Bone marrow (tissue), 2 donors: ENCODE measurements around the gene TC2N.
"Not testable (repeated sequence)": the region's sequence is repeated elsewhere in the genome, so short reads cannot be mapped to it uniquely, and the experiment has no call there.

Experiments
- DNase-seq, 2 donors: peaks; one replicate each; lab custom pipeline; 2025; lab: John Stamatoyannopoulos, UW

Gene TC2N

DNA sequence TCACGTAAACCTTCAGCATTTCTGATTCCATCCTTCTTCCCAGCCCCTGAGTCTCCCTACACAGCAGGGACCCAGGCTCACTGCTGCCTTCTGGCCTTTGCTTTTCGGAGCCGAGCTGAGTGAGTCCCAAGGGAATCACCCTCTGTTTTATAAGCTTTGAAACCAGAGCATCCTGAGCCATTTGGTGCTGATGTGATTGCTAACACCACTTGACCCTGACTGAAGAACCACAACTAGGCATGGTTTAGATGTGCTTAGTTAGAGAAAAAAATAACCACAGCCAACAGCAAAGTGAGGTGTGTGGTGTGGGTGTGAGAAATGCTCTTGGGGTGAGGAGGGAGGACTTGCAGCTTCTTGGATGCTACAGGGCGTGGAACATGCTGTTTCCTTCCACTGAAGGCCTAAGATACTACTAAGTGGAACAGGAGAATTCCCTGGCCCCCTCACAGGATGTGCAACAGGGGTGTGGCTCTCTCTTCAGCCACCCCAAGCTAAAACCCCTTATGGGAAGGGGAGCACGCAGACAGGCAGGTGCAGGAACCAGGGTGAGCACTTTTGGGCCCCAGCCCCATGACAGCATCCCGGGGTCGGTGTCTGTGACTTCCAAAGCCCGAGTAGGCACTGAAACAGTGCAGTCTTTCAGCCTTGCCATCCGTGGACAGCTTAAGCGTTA lies at the start of gene TC2N:
TC2N (minus strand) TSS at position 221 of the 673 bp plus-strand sequence. CDS start 53,767 bp downstream, outside the sequence.
- DNase-seq: no peak

GRCh38 chr14:91912035-91912434 lies 44.7 kb upstream of the TC2N start:
- no peak for DNase-seq

DNA sequence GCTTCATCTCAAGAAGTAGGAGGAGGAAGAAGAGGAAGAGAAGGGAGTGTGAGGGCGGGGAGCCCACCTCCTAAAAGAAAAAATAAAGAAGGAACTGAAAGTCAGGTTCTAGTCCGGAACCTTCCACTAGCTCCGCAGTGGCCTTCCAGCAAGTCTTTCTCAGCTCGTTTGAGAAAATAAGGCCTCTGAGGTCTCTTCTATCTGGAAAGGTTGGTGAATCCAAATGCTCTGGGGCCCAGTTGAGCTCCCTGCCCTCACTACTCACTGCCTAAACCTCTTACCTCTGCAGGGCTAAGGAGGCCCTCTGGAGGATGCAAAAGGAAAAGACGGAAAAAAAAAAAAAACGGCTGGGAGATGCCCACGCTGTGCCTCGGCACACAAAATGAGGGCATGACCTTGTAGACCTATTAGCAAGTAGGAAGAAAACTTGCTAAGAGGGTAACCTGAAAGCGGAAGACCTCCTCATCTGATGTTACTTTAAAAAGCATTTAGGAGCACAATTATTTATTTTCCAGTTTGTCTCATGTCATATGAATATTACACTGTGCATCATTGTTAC lies 44.2 kb upstream of the TC2N start:
- DNase-seq: peak in 1 of 2 donors; percentile 8

DNA sequence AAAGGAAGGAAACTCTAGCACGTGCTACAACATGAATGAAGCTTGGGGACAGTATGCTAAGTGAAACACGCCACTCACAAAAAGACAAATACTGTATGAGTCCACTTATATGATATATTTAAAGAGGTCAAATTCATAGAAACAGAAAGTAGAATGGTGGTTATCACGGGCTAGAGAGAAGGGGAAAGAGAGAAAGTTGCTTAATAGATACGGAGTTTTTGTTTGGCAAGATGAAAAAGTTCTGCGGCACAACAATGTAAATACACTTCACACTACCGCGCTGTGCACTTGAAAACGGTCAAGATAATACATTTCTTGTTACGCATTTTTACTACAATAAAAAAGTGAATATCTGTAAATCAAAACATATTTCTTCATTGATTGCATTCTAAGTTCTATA lies 42.9 kb upstream of the TC2N start:
- DNase-seq: no peak

DNA sequence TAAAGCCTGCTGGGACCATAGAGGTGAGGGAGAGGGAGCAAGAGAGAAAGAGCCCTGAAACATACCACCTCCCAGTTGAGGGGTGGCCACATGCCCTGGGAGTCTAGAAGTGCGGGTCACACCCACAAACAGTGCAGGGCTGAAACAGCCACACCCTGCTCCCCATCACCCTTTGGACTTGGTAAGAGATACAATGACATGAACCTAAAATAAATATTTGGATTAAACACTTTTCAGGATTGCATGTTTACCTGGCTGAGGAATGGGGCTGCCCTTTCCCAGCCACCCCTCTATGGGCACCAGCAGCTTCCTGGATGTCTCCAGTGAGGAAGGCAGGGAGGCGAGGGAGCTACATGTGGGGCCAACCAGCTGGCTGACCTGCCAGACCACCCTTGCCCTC lies 39.0 kb upstream of the TC2N start:
- DNase-seq: no peak

GRCh38 chr14:91904956-91905645 lies 37.8 kb upstream of the TC2N start:
- no peak for DNase-seq

GRCh38 chr14:91904483-91904882 lies 37.1 kb upstream of the TC2N start:
- DNase-seq: no peak

DNA sequence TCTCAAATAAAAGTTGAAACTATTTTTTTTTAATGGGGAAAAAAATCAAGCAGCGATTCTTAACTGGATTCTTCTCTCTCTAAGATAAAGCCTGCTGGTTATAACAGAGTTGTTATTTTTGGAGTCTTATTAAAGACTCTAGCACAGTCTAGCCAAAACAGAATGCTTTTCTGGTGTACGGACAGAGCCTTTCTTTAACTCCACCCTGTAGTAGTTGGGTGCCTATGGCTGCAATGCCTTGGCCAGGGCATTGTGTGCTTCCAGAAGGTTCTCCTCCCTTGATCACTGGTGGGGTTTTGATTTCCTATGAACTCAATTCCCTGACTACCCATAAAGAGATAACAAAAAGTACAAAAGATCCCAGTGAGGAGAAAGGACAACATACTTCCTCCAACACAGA lies 35.7 kb upstream of the TC2N start:
- no peak for DNase-seq

- DNase-seq: no peak
These were observed 35.0 kb upstream of the TC2N start for GRCh38 chr14:91902336-91902735.

DNA sequence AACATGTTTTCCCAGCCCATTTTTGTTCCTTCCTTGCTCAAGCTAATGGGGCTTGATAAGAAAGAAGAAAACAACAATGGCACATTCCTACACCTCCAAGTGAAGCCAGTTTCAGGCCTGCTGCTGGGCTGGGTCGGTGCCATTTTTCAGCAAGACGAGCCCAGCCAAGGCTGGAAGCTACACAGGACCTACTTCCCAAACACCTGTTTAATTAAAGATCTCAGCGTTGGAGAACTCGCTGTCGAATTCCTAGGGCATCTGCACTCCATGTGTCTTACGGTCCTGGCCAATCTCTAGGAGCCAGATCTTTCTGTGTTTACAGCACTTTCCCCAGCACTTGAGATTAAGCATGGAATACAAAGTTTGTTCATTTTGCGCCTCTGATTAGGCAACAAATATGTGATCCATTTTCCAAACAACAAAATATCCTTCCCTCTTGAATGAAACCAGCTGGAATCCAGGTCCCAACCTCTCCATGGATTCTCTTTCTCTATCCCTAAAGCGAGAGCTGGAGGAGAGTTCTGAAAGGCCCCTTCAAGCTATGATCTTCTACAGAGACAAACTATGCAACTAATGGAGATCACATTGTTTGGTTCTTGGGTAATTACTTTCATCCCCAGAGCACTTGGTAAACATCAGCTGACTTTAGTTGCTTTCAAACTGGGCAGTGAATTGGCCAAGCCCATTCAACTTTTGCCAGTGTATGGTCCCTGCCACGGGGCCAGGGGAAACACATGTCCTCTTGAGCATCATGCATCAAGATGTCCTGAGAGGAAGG lies 34.3 kb upstream of the TC2N start:
- DNase-seq: no peak

- no peak for DNase-seq
These were observed 32.5 kb upstream of the TC2N start for GRCh38 chr14:91899806-91900205.

GRCh38 chr14:91899213-91899612 lies 31.9 kb upstream of the TC2N start:
- DNase-seq: no peak

DNA sequence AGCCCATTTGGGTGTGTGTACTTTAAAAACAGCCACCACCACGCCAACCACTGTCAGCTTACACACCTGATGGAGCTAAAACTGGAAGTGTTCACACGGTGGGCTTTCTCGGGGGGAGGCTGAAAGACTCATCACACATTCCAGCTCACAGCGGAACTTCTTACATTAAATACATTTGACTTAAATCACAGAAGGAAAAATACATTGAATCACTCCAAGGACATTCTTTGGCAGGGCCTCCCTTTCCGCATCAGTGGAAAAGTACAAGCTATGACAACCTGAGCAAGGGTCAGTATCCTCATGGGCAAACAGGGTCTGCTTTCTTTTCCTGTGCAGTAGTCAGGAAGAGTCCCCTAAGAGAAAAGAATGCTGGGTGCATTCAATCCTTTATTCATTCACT lies 31.0 kb upstream of the TC2N start:
- no peak for DNase-seq

GRCh38 chr14:91897716-91898115 lies 30.4 kb upstream of the TC2N start:
- not testable (repeated sequence) for DNase-seq

GRCh38 chr14:91897106-91897701 lies 29.9 kb upstream of the TC2N start:
- DNase-seq: no peak

- no peak for DNase-seq
These were observed 29.1 kb upstream of the TC2N start for GRCh38 chr14:91896419-91896818.

DNA sequence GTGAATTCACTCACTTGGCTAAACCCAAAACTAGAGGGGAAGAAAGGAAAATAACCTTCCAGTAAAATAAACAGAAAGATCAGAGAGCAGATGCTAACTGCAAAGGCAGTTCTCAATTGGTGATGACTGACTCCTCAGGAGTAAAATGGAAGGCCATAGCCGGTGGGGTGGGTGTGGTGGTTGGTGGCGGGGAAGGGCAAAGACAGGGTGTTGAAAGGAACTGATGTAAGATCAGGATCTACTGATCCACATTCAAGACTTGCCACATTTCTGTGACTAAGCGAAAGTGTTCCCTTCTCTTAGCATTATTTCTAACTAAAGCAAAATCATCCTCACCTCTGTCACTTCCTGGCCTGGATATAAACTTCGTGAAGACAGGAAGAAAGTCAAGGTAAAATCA lies 26.3 kb upstream of the TC2N start:
- DNase-seq: no peak

DNA sequence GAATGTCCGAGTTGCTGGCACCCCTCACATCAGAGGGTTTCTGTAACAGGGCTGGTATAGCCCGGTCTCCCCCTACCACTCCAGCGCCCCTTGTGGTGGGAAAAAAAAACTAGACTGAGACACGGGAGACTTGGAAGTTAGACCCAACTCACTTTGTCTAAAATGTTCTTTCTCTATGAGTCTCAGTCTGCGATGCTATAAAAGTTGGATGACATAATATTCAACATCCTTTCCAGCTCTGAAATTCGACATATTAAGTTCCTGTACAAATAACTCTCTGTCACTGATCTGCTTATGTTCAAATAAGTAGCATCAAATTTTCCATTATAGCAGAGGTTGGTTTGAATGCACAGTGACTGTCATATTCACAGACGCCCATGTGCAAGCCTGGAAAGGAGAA lies 25.7 kb upstream of the TC2N start:
- DNase-seq: no peak

DNA sequence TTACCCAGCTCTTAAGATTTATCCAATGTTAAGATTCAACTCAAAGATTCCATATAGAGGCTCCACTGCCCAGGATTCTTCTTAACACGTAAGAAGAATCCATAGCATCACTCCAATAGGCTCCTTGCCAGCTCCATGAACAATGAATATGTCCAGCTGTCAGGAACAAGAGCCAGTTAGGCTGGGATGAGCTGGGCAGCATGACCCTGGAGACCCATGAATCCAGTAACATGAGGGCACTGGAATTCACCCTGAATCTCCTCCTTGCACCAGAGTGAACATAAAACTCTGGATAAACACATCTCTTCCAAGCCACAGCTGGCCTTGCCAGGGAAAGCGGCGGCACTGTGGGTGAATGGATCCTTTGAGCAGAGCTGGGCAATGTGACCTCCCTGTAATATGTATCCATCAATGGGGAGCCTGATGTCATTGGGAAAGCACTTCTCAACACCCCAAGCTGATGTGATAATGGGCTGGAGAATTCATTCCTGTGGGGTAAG lies 24.4 kb upstream of the TC2N start:
- no peak for DNase-seq

GRCh38 chr14:91891101-91891500 lies 23.8 kb upstream of the TC2N start:
- DNase-seq: no peak

DNA sequence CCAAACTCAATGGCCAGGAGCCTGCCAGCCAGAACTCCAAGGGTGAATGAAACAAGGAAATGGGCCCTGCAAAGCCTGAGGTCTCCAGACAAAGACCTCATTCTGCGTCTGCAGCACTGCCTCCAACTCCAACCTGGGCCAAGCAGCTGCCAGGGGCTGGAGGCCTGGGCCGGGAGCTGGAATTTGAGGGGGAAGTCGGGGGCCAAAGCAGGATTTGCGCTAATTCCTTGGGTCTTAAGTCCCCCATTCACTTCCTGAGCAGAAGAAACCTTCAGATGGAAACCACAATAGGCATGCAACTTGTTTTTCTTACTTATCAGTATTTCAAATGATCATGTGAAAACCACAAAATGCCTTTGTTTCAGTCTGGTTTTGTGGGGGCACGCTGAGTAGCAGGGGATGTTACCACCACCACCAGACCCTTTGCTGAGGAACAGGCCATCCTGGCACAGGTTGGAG lies 23.0 kb upstream of the TC2N start:
- DNase-seq: no peak
